KG1 (cell line): ENCODE data around the gene TRUB2.

ENCODE experiments used
- DNase-seq: peaks from one replicate; lab custom pipeline; 2025; lab: John Stamatoyannopoulos, UW

Gene TRUB2

GRCh38 chr9:128271112-128271511, 51.1 kb downstream of the TRUB2 start:
- DNase-seq: no peak

- no peak for DNase-seq
Observed at GRCh38 chr9:128266868-128267590, 55.2 kb downstream of the TRUB2 start.

GRCh38 chr9:128265348-128265847, 56.8 kb downstream of the TRUB2 start:
- DNase-seq: no peak

GRCh38 chr9:128262687-128263086, 59.6 kb downstream of the TRUB2 start:
- DNase-seq: no peak

GRCh38 chr9:128260340-128260739, 61.9 kb downstream of the TRUB2 start:
- no peak for DNase-seq

- no peak for DNase-seq
Observed at GRCh38 chr9:128259156-128259555, 63.1 kb downstream of the TRUB2 start.

GRCh38 chr9:128258326-128258725, 63.9 kb downstream of the TRUB2 start:
- no peak for DNase-seq

- no peak for DNase-seq
Observed at GRCh38 chr9:128257907-128258306, 64.3 kb downstream of the TRUB2 start.

- no peak for DNase-seq
Observed at GRCh38 chr9:128257086-128257825, 65.0 kb downstream of the TRUB2 start.
